ENCODE results near the gene HOXA10.

GRCh38 chr7:27215356-27215755 lies 41.2 kb upstream of the HOXA10 start:
- TF ChIP-seq POLR2A (IDR thresholded peaks at IDR 0.05; ENCODE audit: low read depth, low read length) (no peak), POLR2AphosphoS5 (IDR thresholded peaks at IDR 0.05; ENCODE audit: low read depth, low read length) (no peak), TAF1 (IDR thresholded peaks at IDR 0.05; ENCODE audit: borderline replicate concordance, low read depth, low read length) (no peak)

Measured in GM12892 (cell line).